ENCODE results near the gene ZNF292. TPM values are rescaled to one million over a fixed set of nuclear protein-coding genes. Genes with fewer than 3 reads are reported as not detected.
"Not testable (repeated sequence)": the region's sequence is repeated elsewhere in the genome, so short reads cannot be mapped to it uniquely, and the experiment has no call there.

The ZNF292 gene
- 37.2 TPM for polyA plus RNA-seq

- H3K36me3 Mint-ChIP-seq, result no peaks in the 10 kb centered on the region
- H3K4me3 Mint-ChIP-seq, result peak within 1 kb of the TSS; percentile 78 to 98 (median 97)
- H3K27me3 Mint-ChIP-seq, result peaks cover 1% of the 10 kb centered on the region
- H3K27ac Mint-ChIP-seq, result peak within 1 kb of the TSS; percentile 79 to 99 (median 97)
- H3K4me1 Mint-ChIP-seq, result peaks cover 32 to 39% (median 38%) of the 10 kb centered on the region in 3 donors
- no peaks in the 10 kb centered on the region for H3K9me3 Mint-ChIP-seq
These were observed at the start of gene ZNF292 for GRCh38 chr6:87154993-87155841. TSS of gene ZNF292 (plus strand) at chr6:87155565. CDS start at chr6:87155592, 27 bp downstream.

- peaks cover 1% of the 10 kb centered on the region for H3K27me3 Mint-ChIP-seq
These were observed 49.5 kb upstream of the ZNF292 start for GRCh38 chr6:87105823-87106222.

GRCh38 chr6:87110636-87111035 is 44.7 kb upstream of the ZNF292 start:
- Mint-ChIP-seq H3K4me3 (no peak overlapping the region), H3K9me3 (no peaks in the 10 kb centered on the region), H3K4me1 (peaks cover 5 to 10% (median 6%) of the 10 kb centered on the region in 3 donors), H3K36me3 (no peaks in the 10 kb centered on the region), H3K27me3 (peaks cover 1% of the 10 kb centered on the region), H3K27ac (no peak overlapping the region)

More at GRCh38 chr6:87105823-87106222, 49.5 kb upstream of the ZNF292 start:
- no peaks in the 10 kb centered on the region for H3K9me3 Mint-ChIP-seq
- peaks cover 1 to 5% (median 3%) of the 10 kb centered on the region in 3 donors for H3K4me1 Mint-ChIP-seq
- H3K36me3 Mint-ChIP-seq, result no peaks in the 10 kb centered on the region
- no peak overlapping the region for H3K4me3 Mint-ChIP-seq
- H3K27ac Mint-ChIP-seq, result no peak overlapping the region

- Mint-ChIP-seq H3K27me3 (no peaks in the 10 kb centered on the region), H3K36me3 (no peaks in the 10 kb centered on the region), H3K27ac (peak overlapping the region in 1 of 3 donors; percentile 7), H3K4me1 (peaks cover 11 to 22% (median 16%) of the 10 kb centered on the region in 3 donors), H3K9me3 (no peaks in the 10 kb centered on the region), H3K4me3 (peak overlapping the region in 1 of 4 donors; percentile 39)
These were observed 39.8 kb upstream of the ZNF292 start for GRCh38 chr6:87115402-87116135.

GRCh38 chr6:87116922-87117321 is 38.4 kb upstream of the ZNF292 start:
- Mint-ChIP-seq H3K36me3 (peaks cover 2% of the 10 kb centered on the region), H3K4me1 (peaks cover 11 to 22% (median 16%) of the 10 kb centered on the region in 3 donors), H3K4me3 (no peak overlapping the region), H3K27me3 (no peaks in the 10 kb centered on the region), H3K9me3 (no peaks in the 10 kb centered on the region), H3K27ac (no peak overlapping the region)

GRCh38 chr6:87118054-87118453 is 37.3 kb upstream of the ZNF292 start:
- peaks cover 11 to 26% (median 16%) of the 10 kb centered on the region in 3 donors for H3K4me1 Mint-ChIP-seq
- H3K4me3 Mint-ChIP-seq, result no peak overlapping the region
- peaks cover 2% of the 10 kb centered on the region for H3K36me3 Mint-ChIP-seq
- no peaks in the 10 kb centered on the region for H3K27me3 Mint-ChIP-seq
- H3K27ac Mint-ChIP-seq, result no peak overlapping the region
- no peaks in the 10 kb centered on the region for H3K9me3 Mint-ChIP-seq

GRCh38 chr6:87122477-87122876 is 32.9 kb upstream of the ZNF292 start:
- Mint-ChIP-seq H3K4me1 (peaks cover 1 to 16% (median 3%) of the 10 kb centered on the region in 3 donors), H3K4me3 (no peak overlapping the region), H3K36me3 (peaks cover 4% of the 10 kb centered on the region), H3K27me3 (peaks cover 2% of the 10 kb centered on the region), H3K27ac (no peak overlapping the region), H3K9me3 (no peaks in the 10 kb centered on the region)

- peaks cover 2% of the 10 kb centered on the region for H3K27me3 Mint-ChIP-seq
- no peaks in the 10 kb centered on the region for H3K9me3 Mint-ChIP-seq
- H3K36me3 Mint-ChIP-seq, result peaks cover 4% of the 10 kb centered on the region
- no peak overlapping the region for H3K4me3 Mint-ChIP-seq
- peaks cover 1 to 15% (median 2%) of the 10 kb centered on the region in 3 donors for H3K4me1 Mint-ChIP-seq
- no peak overlapping the region for H3K27ac Mint-ChIP-seq
These were observed 31.3 kb upstream of the ZNF292 start for GRCh38 chr6:87124074-87124473.

GRCh38 chr6:87126501-87126900 is 28.9 kb upstream of the ZNF292 start:
- H3K4me3 Mint-ChIP-seq, result no peak overlapping the region

GRCh38 chr6:87127737-87128136 is 27.6 kb upstream of the ZNF292 start:
- Mint-ChIP-seq H3K27ac (no peak overlapping the region), H3K4me3 (no peak overlapping the region), H3K9me3 (no peaks in the 10 kb centered on the region), H3K27me3 (peaks cover 2% of the 10 kb centered on the region), H3K36me3 (peaks cover 2% of the 10 kb centered on the region), H3K4me1 (peaks cover 1 to 14% (median 2%) of the 10 kb centered on the region in 3 donors)

More at GRCh38 chr6:87126501-87126900, 28.9 kb upstream of the ZNF292 start:
- Mint-ChIP-seq H3K4me1 (peaks cover 1 to 15% (median 2%) of the 10 kb centered on the region in 3 donors), H3K36me3 (peaks cover 4% of the 10 kb centered on the region), H3K27ac (no peak overlapping the region), H3K9me3 (no peaks in the 10 kb centered on the region), H3K27me3 (peaks cover 2% of the 10 kb centered on the region)

- H3K4me1 Mint-ChIP-seq, result peaks cover 0 to 5% (median 2%) of the 10 kb centered on the region in 3 donors
- H3K4me3 Mint-ChIP-seq, result no peak overlapping the region
- no peak overlapping the region for H3K27ac Mint-ChIP-seq
- no peaks in the 10 kb centered on the region for H3K27me3 Mint-ChIP-seq
- no peaks in the 10 kb centered on the region for H3K36me3 Mint-ChIP-seq
- no peaks in the 10 kb centered on the region for H3K9me3 Mint-ChIP-seq
These were observed 18.4 kb upstream of the ZNF292 start for GRCh38 chr6:87136963-87137362.

GRCh38 chr6:87139236-87139635 is 16.1 kb upstream of the ZNF292 start:
- peaks cover 0 to 2% (median 1%) of the 10 kb centered on the region in 3 donors for H3K4me1 Mint-ChIP-seq
- H3K36me3 Mint-ChIP-seq, result no peaks in the 10 kb centered on the region
- no peaks in the 10 kb centered on the region for H3K27me3 Mint-ChIP-seq
- no peaks in the 10 kb centered on the region for H3K9me3 Mint-ChIP-seq
- peak overlapping the region in 1 of 3 donors; percentile 47 for H3K27ac Mint-ChIP-seq
- no peak overlapping the region for H3K4me3 Mint-ChIP-seq

GRCh38 chr6:87139927-87140326 is 15.4 kb upstream of the ZNF292 start:
- H3K36me3 Mint-ChIP-seq, H3K27ac Mint-ChIP-seq, H3K4me1 Mint-ChIP-seq, H3K9me3 Mint-ChIP-seq, H3K27me3 Mint-ChIP-seq, H3K4me3 Mint-ChIP-seq: not testable (repeated sequence)

- Mint-ChIP-seq H3K9me3 (no peaks in the 10 kb centered on the region), H3K36me3 (peaks cover 3% of the 10 kb centered on the region), H3K27ac (peak overlapping the region in 2 of 3 donors; percentile 22 to 80), H3K27me3 (no peaks in the 10 kb centered on the region), H3K4me3 (peak overlapping the region; percentile 30 to 88 (median 76)), H3K4me1 (peaks cover 6 to 14% (median 13%) of the 10 kb centered on the region in 3 donors)
These were observed 9.0 kb upstream of the ZNF292 start for GRCh38 chr6:87146363-87146762.

- Mint-ChIP-seq H3K9me3 (no peaks in the 10 kb centered on the region), H3K4me1 (peaks cover 21 to 37% (median 28%) of the 10 kb centered on the region in 3 donors), H3K36me3 (no peaks in the 10 kb centered on the region), H3K27ac (peak overlapping the region; percentile 9 to 99 (median 31)), H3K4me3 (peak overlapping the region in 2 of 4 donors; percentile 44 to 57), H3K27me3 (peaks cover 1% of the 10 kb centered on the region)
These were observed 5.0 kb upstream of the ZNF292 start for GRCh38 chr6:87150406-87150805.

Measured in IgD-negative memory B cell (primary cell).